HFFc6 (cell line): ENCODE data around the gene PUS10. TPM values are rescaled to one million over a fixed set of nuclear protein-coding genes. Genes with fewer than 3 reads are reported as not detected.
"Not testable (repeated sequence)": the region's sequence is repeated elsewhere in the genome, so short reads cannot be mapped to it uniquely, and the experiment has no call there.

Source experiments
- DNase-seq: peaks from one replicate; pipeline ENCODE4 v3.0.0-alpha.2; 2018
- H3K27ac Mint-ChIP-seq: 2 replicates; pipeline ENCODE4 v1.8.0; 2020; ENCODE audit warnings: mild to moderate bottlenecking, mixed read lengths
- H3K27me3 Mint-ChIP-seq: 2 replicates; pipeline ENCODE4 v1.8.0; 2021; ENCODE audit warnings: mild to moderate bottlenecking, moderate library complexity, mixed read lengths; ENCODE audit not compliant: insufficient read depth
- H3K36me3 Mint-ChIP-seq: 2 replicates; pipeline ENCODE4 v1.8.0; 2021; ENCODE audit warnings: low read depth, mixed read lengths
- H3K4me1 Mint-ChIP-seq: 2 replicates; pipeline ENCODE4 v1.8.0; 2020; ENCODE audit warnings: low read depth, mixed read lengths
- H3K4me3 Mint-ChIP-seq: 2 replicates; pipeline ENCODE4 v1.8.0; 2020; ENCODE audit warnings: mild to moderate bottlenecking, moderate library complexity, mixed read lengths
- H3K9me3 Mint-ChIP-seq: 2 replicates; pipeline ENCODE4 v1.8.0; 2020; ENCODE audit warnings: mild to moderate bottlenecking, mixed read lengths
- total RNA-seq, 6 experiments: library from RNA; stranded (reverse); fragmentation: NEBNext Ultra II Directional; extraction: Animal tissue kit (Norgen Biotek cat#: 25700); gene quantifications; 2 replicates in 1 of 6; 3 replicates in 5 of 6; pipeline ENCODE4 v1.2.3, GENCODE V29; 2021
- TF ChIP-seq, protein P1 (sequence below): fragments of 200-600 bp; sonication (generic); IDR thresholded peaks from 2 replicates; pipeline ENCODE4 v1.5.0; 2021; ENCODE audit warnings: antibody characterized with exemption, mild to moderate bottlenecking

The PUS10 gene
- total RNA-seq, 6 experiments from 2014 or later: 4.2 to 6.1 (median 5.3) TPM

DNA sequence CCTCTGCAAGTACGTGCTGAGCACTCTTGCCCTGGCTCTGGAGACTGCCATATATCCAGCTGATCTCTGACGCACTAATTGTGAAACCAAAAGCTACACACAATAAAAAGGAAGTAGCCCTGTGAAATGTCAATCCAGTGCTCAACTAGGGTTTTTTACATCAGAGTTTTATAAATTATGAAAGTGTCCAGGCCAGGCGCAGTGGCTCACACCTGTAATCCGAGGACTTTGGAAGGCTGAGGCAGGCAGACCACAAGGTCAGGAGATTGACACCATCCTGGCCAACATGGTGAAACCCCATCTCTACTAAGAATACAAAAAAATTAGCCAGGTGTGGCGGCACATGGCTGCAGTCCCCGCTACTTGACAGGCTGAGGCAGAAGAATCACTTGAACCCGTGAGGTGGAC lies 25.1 kb downstream of the PUS10 start:
- TF ChIP-seq, protein P1, sequence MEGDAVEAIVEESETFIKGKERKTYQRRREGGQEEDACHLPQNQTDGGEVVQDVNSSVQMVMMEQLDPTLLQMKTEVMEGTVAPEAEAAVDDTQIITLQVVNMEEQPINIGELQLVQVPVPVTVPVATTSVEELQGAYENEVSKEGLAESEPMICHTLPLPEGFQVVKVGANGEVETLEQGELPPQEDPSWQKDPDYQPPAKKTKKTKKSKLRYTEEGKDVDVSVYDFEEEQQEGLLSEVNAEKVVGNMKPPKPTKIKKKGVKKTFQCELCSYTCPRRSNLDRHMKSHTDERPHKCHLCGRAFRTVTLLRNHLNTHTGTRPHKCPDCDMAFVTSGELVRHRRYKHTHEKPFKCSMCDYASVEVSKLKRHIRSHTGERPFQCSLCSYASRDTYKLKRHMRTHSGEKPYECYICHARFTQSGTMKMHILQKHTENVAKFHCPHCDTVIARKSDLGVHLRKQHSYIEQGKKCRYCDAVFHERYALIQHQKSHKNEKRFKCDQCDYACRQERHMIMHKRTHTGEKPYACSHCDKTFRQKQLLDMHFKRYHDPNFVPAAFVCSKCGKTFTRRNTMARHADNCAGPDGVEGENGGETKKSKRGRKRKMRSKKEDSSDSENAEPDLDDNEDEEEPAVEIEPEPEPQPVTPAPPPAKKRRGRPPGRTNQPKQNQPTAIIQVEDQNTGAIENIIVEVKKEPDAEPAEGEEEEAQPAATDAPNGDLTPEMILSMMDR: no peak
- no peak for DNase-seq
- H3K27ac Mint-ChIP-seq: no peak overlapping the region
- H3K4me1 Mint-ChIP-seq: no peaks in the 10 kb centered on the region
- no peaks in the 10 kb centered on the region for H3K27me3 Mint-ChIP-seq
- H3K36me3 Mint-ChIP-seq: peaks cover 21% of the 10 kb centered on the region
- H3K4me3 Mint-ChIP-seq: no peak overlapping the region
- H3K9me3 Mint-ChIP-seq: peaks cover 18% of the 10 kb centered on the region

GRCh38 chr2:60991644-60992043 lies 26.4 kb downstream of the PUS10 start:
- Mint-ChIP-seq H3K27me3 (no peaks in the 10 kb centered on the region), H3K4me3 (no peak overlapping the region), H3K27ac (no peak overlapping the region), H3K9me3 (peaks cover 18% of the 10 kb centered on the region), H3K4me1 (no peaks in the 10 kb centered on the region), H3K36me3 (peaks cover 21% of the 10 kb centered on the region)
- DNase-seq: no peak
- TF ChIP-seq, protein P1: no peak

DNA sequence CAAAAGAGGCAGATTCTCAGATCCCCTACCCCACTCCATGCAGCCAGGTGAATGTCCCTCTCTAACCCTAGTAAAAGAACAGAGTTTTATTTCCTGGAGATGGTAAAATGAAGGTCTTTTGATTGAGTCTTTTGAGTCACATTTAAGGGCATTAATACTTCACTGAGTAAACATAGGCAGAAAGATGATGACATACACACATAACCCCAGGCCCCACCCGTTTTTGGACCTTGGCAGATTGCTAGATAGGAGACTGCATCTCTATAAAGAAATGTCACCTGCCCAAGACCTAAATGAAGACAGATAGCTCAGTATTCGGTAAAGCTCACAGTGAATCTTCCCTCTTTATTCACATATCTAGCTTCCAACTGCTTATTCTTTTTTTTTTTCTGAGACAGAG lies 28.8 kb downstream of the PUS10 start:
- Mint-ChIP-seq H3K27me3 (no peaks in the 10 kb centered on the region), H3K36me3 (peaks cover 21% of the 10 kb centered on the region), H3K4me3 (no peak overlapping the region), H3K27ac (no peak overlapping the region), H3K4me1 (no peaks in the 10 kb centered on the region), H3K9me3 (peaks cover 18% of the 10 kb centered on the region)
- DNase-seq: no peak
- TF ChIP-seq, protein P1: no peak

DNA sequence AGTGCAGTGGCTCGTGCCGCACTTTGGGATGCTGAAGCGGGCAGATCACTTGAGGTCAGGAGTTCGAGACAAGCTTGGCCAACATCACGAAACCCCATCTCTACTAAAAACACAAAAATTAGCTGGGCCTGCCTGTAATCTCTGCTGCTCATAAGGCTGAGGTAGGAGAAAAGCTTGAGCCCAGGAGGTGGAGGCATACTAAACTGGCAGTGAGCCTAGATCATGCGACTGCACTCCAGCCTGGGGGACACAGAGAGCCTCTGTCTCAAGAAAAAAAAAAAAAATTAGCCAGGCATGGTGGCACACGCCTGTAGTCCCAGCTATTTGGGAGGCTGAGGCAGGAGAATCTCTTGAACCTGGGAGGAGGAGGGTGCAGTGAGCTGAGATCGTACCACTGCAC lies 30.4 kb downstream of the PUS10 start:
- H3K4me1 Mint-ChIP-seq, H3K4me3 Mint-ChIP-seq, H3K27me3 Mint-ChIP-seq, DNase-seq, H3K27ac Mint-ChIP-seq: not testable (repeated sequence)
- peaks cover 16% of the 10 kb centered on the region for H3K9me3 Mint-ChIP-seq
- peaks cover 19% of the 10 kb centered on the region for H3K36me3 Mint-ChIP-seq

DNA sequence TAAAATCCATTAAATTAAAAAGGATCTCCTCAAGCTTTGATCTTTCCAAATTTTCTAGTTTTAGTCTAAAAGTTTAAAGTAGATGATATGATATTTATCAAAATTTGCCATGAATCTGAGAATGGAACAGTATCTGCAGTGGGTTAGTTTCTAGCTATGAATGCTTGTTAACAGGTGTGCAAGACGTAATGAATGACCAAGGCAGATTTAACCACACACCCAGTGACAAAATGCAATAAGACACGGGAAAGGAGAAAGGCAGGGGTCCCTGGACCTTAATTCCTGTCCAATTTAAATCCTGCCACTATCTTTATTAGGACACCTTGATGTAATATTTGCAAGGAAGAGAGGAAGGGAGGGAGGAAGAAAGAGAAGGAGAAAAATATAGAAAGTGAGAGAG lies 31.0 kb downstream of the PUS10 start:
- Mint-ChIP-seq H3K27me3 (no peaks in the 10 kb centered on the region), H3K4me1 (no peaks in the 10 kb centered on the region), H3K27ac (no peak overlapping the region), H3K4me3 (no peak overlapping the region), H3K36me3 (peaks cover 12% of the 10 kb centered on the region), H3K9me3 (peaks cover 11% of the 10 kb centered on the region)
- DNase-seq: no peak
- TF ChIP-seq, protein P1: no peak

DNA sequence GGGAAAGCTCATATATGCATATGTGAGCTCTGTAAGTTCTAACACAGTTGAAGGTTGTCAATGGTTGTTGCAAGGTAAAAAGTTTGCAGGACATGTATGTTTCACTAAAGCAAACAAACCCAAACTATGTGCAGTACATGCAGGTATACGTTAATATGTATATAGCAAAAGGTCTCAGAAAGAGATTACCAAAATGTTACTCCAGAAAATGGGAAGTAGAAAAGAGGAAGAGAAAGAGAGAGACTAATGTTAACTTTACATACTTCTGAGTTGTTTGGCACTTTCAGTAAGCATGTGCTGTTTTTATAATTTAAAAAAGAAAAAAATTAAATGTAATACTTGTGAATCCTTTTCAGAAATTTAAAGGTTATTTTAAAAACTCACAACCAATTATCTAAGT lies 33.3 kb downstream of the PUS10 start:
- Mint-ChIP-seq H3K27ac (no peak overlapping the region), H3K27me3 (no peaks in the 10 kb centered on the region)

DNA sequence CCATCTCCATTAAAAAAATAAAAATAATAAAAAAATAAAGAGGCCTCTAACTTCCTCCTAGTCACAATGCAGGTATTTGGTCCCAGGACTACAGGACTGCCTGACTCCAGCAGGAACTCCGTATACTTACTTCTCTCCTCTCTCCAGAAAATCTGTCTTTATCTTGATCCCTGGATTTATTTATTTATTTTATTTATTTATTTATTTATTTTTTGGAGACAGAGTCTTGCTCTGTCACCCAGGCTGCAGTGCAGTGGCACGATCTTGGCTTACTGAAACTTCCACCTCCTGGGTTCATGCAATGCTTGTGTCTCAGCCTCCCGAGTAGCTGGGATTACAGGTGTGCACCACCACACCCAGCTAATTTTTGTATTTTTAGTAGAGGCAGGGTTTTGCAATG lies 36.0 kb downstream of the PUS10 start:
- H3K27me3 Mint-ChIP-seq, H3K36me3 Mint-ChIP-seq, H3K4me1 Mint-ChIP-seq, H3K4me3 Mint-ChIP-seq, H3K27ac Mint-ChIP-seq, DNase-seq, H3K9me3 Mint-ChIP-seq: not testable (repeated sequence)

More for the DNA sequence above, 33.3 kb downstream of the PUS10 start:
- Mint-ChIP-seq H3K4me3 (no peak overlapping the region), H3K4me1 (no peaks in the 10 kb centered on the region), H3K36me3 (no peaks in the 10 kb centered on the region), H3K9me3 (no peaks in the 10 kb centered on the region)
- TF ChIP-seq, protein P1: no peak
- no peak for DNase-seq
